Measurements from ENCODE around the gene COL26A1. TPM values are rescaled to one million over a fixed set of nuclear protein-coding genes. Genes with fewer than 3 reads are reported as not detected.

The COL26A1 gene
- total RNA-seq, 1 experiment from 2014 or later, result 42.6 TPM

GRCh38 chr7:101435461-101436220, 73.0 kb downstream of the COL26A1 start:
- H3K9me3 ChIP-seq (ENCODE audit: control insufficient read depth, low read depth, low read length), result no peaks in the 10 kb centered on the region
- H3K9me3 Mint-ChIP-seq, result no peaks in the 10 kb centered on the region

More at GRCh38 chr7:101435461-101436220, 73.0 kb downstream of the COL26A1 start:
- Histone ChIP-seq H3K4me2 (ENCODE audit: insufficient read depth, insufficient read length, low read length) (no peak overlapping the region), H3T11ph (ENCODE audit: low read length) (no peak overlapping the region), H3K79me1 (ENCODE audit: insufficient read depth, low read depth, low read length, poor library complexity, severe bottlenecking) (no peaks in the 10 kb centered on the region), H2BK12ac (ENCODE audit: insufficient read length, low read depth, low read length) (no peak overlapping the region), H3K14ac (ENCODE audit: insufficient read depth, low read length) (peak overlapping the region; percentile 36; the same call in 1 of the 2 replicates), H3K79me2 (ENCODE audit: insufficient read depth, low read length) (no peaks in the 10 kb centered on the region), H3K23me2 (ENCODE audit: insufficient read length, low read depth, low read length, poor library complexity, severe bottlenecking) (no peaks in the 10 kb centered on the region), H2AK5ac (ENCODE audit: insufficient read length, low read length) (no peak overlapping the region), H3K9ac (ENCODE audit: extremely low read depth, insufficient read length, low read length) (no peak overlapping the region), H4K20me1 (ENCODE audit: control insufficient read depth, insufficient read depth, insufficient read length) (no peaks in the 10 kb centered on the region), H4K5ac (ENCODE audit: insufficient read length, low read depth, low read length) (no peak overlapping the region), H2BK20ac (ENCODE audit: low read depth, low read length, poor library complexity, severe bottlenecking) (no peak overlapping the region), H3K56ac (ENCODE audit: insufficient read length, low read depth, low read length) (no peak overlapping the region), H2BK5ac (ENCODE audit: insufficient read length, low read length) (no peak overlapping the region), H3K27ac (ENCODE audit: insufficient read length, low read depth, low read length) (no peak overlapping the region), H2BK15ac (ENCODE audit: low read depth, low read length) (no peak overlapping the region), H4K91ac (ENCODE audit: insufficient read length, low read depth, low read length) (no peak overlapping the region), H3K4me1 (ENCODE audit: insufficient read depth, low read length) (peaks cover 4% of the 10 kb centered on the region; the same call in 1 of the 2 replicates), H3K4ac (ENCODE audit: low read depth, low read length) (no peak overlapping the region), H3K27me3 (ENCODE audit: insufficient read depth, low read length) (no peaks in the 10 kb centered on the region), H4K8ac (replicated peaks; ENCODE audit: insufficient read length, low read depth, low read length) (no peak overlapping the region), H3K23ac (ENCODE audit: insufficient read length, low read depth, low read length) (no peak overlapping the region), H3K18ac (ENCODE audit: insufficient read length, low read depth, low read length) (no peak overlapping the region), H2BK120ac (ENCODE audit: low read depth, low read length, poor library complexity, severe bottlenecking) (no peak overlapping the region), H2AFZ (ENCODE audit: low read length) (no peak overlapping the region)
- DNase-seq, result peak; percentile 62
- no CpG with 5 or more reads among the region's 22 CpGs for WGBS (ENCODE audit: extremely low coverage, insufficient read length, low lambda C conversion rate)
- Mint-ChIP-seq H3K27me3 (ENCODE audit: low read depth) (peaks cover 2% of the 10 kb centered on the region), H3K4me1 (peaks cover 24 to 27% of the 10 kb centered on the region in 2 experiments), H3K4me3 (peak overlapping the region in 1 of 2 experiments; percentile 54; a peak in 3 of 5 replicates), H3K36me3 (ENCODE audit: insufficient read depth in 1 of 3, low read depth in 3 of 3) (no peaks in the 10 kb centered on the region; a peak in 1 of 7 replicates), H3K27ac (peak overlapping the region in 2 of 3 experiments; percentile 55 to 70; a peak in 3 of 7 replicates)
- TF ChIP-seq CTCF (conservative IDR thresholded peaks at IDR 0.05), result peak; percentile 43
